ENCODE results near the gene TTC31. TPM values are rescaled to one million over a fixed set of nuclear protein-coding genes. Genes with fewer than 3 reads are reported as not detected.
A peak's percentile ranks its signal among the peaks of the same experiment; 100 is the strongest.

The TTC31 gene
- total RNA-seq, 1 donor from 2014 or later, result 16.0 TPM

GRCh38 chr2:74504591-74504990 lies 21.7 kb downstream of the TTC31 start:
- no peak for DNase-seq (ENCODE audit: low read depth)

DNA sequence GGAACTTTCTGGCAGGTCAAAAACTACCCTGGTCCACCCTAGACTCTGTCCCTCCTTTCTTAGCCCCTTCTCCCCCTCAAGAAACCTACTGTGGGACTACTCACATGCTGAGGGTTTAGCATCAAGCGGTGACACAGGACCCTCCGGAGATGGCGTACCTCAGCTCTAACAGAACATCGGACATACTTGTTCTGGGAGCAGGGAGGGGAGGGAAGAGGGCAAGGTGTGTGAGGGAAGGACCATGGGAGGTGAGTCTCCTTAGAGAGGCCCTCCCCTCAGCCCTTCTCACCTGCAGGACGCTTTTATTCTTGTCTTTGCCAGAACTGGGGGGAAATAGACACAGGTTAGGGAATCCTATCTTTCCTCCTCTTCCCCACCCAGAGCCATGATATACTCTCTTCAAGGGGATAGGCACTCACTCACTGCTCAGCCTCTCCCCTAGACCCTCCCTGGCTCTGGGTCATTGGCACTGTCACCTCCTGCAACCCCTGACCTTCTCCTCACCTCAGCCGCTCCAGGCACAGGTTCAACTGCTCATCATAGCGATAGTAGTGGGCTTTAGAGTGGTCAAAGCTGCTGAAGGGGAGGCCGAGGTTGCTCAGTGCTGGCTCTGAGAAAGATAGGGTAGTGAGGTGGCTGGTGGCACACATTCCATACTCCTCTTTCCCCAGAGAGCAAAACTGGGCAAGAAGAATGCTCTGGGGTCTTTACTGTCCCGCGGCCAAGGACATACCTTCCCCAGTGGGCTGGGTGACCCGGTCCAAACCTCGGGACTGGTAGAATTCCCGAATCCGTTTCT lies 22.8 kb downstream of the TTC31 start:
- no peak for DNase-seq (ENCODE audit: low read depth)

- DNase-seq (ENCODE audit: low read depth), result peak; percentile 96
Observed at GRCh38 chr2:74507145-74507925, 24.5 kb downstream of the TTC31 start, which contains the start of gene PCGF1. Gene PCGF1, minus strand, starts transcription at chr2:74507695. Its CDS starts 27 bp downstream, at chr2:74507668.

DNA sequence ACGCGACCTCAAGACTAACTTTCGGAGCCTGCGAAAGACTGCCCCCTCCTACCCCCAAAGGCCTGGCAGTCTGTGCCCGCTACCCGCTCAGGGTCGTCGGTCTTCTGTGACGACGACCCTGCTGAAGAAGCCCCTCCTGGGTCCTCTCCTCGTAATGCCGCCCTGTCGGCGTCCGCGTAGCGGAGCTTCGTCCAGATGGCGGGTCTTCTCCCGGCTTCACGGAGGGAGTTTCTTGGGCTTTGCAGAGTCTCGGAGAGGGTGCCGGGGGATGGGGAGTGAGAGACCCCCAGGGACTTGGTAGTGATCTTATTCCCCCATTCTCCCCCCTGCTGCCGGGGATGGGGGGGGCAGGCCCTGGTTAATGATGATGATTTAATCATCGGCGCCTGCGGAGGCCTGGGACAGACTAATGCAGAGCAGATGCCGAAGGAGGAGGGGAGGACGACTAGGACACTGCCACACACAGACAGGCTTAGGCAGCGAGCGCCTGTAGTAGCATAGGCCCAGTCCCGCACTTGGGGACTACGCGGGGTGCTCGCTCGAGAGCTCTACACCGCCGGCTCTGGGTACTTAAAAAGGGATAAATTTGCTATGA lies 25.1 kb downstream of the TTC31 start:
- DNase-seq (ENCODE audit: low read depth), result no peak

DNA sequence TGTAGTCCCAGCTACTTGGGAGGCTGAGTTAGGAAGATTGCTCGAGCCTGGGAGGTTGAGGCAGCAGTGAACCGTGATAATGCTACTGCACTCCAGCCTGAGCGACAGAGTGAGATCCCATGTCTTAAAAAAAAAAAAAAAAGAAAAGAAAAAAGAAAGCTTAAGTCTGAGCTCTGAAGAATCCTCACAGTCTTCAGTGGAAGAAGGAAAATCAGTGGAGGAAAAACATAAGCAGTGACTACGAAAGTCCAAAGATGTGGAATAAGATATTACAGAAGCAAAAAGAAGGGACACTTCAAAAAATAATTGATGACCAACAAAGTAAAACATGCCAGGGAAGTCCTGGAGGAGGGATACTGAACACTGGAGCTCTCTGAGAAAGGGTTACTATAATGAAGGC lies 27.4 kb downstream of the TTC31 start:
- DNase-seq (ENCODE audit: low read depth), result no peak

- no peak for DNase-seq (ENCODE audit: low read depth)
Observed at GRCh38 chr2:74511104-74511989, 28.5 kb downstream of the TTC31 start.

- DNase-seq (ENCODE audit: low read depth), result no peak
Observed at GRCh38 chr2:74512744-74513604, 30.1 kb downstream of the TTC31 start.

GRCh38 chr2:74513605-74514367 lies 30.9 kb downstream of the TTC31 start:
- no peak for DNase-seq (ENCODE audit: low read depth)

DNA sequence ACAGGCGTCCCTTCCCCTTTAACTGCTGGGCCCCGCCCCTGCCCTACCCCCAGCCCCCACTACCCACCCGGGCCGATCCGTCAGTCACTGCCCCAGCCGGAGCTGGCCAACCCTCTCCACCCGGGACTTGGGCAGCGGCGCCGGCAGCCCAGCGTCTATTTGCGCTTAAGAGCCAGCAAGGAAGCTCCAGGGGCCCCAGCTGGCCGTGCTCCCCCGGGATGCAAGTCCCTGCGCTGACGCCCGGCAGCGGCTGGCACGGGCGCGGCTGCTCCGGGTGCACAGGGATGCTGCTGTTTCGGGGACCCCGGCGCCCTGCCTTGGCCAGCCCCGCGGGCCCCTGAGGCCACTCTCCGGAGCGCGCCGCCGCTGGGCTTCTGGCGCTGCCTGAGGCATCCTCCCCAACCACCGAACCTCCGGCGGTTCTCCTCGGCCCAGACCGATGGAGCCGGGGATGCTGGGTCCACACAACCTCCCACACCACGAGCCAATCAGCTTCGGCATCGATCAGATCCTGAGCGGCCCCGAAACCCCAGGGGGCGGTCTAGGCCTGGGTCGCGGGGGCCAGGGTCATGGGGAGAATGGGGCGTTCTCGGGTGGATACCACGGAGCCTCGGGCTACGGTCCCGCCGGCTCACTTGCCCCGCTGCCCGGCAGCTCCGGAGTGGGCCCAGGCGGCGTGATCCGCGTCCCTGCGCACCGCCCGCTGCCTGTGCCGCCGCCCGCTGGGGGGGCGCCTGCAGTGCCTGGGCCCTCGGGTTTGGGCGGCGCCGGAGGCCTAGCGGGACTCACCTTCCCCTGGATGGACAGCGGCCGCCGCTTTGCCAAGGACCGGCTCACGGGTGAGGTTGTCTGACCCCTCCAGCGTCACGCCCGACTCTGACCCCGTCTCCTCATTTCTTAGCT lies 31.7 kb downstream of the TTC31 start, which contains the start of gene TLX2:
Gene TLX2 (plus strand): TSS at position 83 of the 903 bp plus-strand sequence. CDS start 357 bp downstream, at position 440.
- DNase-seq (ENCODE audit: low read depth), result no peak

GRCh38 chr2:74515271-74515980 lies 32.5 kb downstream of the TTC31 start:
- no peak for DNase-seq (ENCODE audit: low read depth)

DNA sequence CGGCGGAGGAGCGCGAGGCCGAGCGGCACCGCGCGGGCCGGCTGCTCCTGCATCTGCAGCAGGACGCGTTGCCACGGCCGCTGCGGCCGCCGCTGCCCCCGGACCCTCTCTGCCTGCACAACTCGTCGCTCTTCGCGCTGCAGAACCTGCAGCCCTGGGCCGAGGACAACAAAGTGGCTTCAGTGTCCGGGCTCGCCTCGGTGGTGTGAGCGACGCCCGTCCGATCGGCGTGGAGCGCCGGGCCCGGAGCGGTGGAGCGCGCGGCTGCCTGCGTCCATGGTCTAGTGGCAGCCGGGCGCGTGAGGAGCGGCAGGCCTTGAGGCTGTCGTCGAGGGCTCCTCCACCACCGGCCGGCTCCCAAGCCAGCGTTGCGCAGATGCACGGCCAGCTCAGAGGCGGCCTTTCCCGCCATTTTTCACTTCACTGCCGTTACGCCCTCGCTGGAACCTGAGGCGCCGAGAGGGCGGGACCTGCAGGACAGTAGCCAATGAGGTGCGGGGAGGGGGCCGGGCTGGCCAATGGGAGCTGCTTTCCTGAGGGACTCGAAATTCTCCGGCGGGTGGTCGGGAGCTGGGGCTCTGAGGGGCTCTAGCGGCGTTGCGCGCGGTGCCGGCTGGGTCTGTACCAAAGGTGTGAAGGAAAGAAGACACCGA lies 33.2 kb downstream of the TTC31 start:
- DNase-seq (ENCODE audit: low read depth), result no peak

- DNase-seq (ENCODE audit: low read depth), result no peak
Observed at GRCh38 chr2:74516650-74517049, 33.8 kb downstream of the TTC31 start.

GRCh38 chr2:74522516-74522915 lies 39.6 kb downstream of the TTC31 start:
- no peak for DNase-seq (ENCODE audit: low read depth)

- no peak for DNase-seq (ENCODE audit: low read depth)
Observed at GRCh38 chr2:74524005-74524404, 41.1 kb downstream of the TTC31 start.

DNA sequence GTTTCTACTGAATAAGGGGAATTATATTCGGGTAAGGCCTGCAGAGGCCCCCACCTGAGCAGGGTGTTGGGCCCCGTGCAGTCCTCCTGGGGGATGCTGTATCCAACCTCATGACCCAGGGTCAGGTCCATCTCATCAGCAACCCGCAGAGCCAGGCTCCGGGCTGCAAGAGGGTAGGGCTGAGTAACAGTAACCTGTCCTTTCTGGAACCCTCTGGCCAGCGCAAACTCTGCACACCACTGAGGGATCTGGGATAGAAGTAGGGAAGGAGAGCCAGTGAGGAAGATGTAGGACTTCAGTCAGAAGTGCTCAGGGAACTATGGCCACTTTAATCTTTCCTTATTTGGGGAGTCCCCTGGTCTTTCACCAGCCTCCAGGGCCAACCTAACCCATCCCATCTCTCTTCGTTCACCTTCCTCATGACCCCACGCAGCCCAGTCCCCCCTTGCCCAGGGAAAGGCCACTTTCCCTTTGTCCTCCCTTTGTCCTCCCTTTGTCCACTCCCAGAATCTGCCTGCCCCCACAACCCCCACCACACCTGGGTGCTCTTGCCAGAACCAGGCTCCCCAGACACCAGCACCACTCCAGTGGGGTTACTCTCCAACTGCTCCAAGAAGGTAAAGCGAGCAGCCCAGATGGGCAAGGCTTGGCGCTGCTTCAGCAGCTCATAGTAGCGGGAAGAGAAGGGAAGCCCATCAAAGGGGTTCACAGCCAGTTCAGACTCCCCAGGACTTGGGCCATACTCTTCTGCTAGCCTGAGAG lies 42.3 kb downstream of the TTC31 start:
- DNase-seq (ENCODE audit: low read depth), result no peak
